Cardiac muscle cell (in vitro differentiated cells and primary cell): ENCODE results near the gene ARHGAP8. TPM values are rescaled to one million over a fixed set of nuclear protein-coding genes. Genes with fewer than 3 reads are reported as not detected.

ENCODE experiments used
- DNase-seq, 2 donors: peaks; one replicate each; pipeline versions ENCODE4 v3.0.0 to v3.0.0-alpha.2; 2010 to 2017; ENCODE audit warnings: low read depth in 1 of 2, low spot score in 1 of 2
- H3K27ac ChIP-seq: fragments of 200-600 bp; sonication (generic); 2 replicates; pipeline ENCODE4 v1.5.1; 2016
- H3K27me3 ChIP-seq: fragments of 200-600 bp; sonication (generic); 2 replicates; pipeline ENCODE4 v1.6.0; 2016; ENCODE audit warnings: control low read depth
- H3K36me3 ChIP-seq: fragments of 200-600 bp; sonication (generic); 2 replicates; pipeline ENCODE4 v1.5.1; 2016; ENCODE audit warnings: control low read depth
- H3K4me1 ChIP-seq: fragments of 200-600 bp; sonication (generic); 2 replicates; pipeline ENCODE4 v1.8.1; 2017; ENCODE audit warnings: low read depth, mild to moderate bottlenecking, mixed run types
- H3K4me3 ChIP-seq: fragments of 200-600 bp; sonication (generic); 2 replicates; pipeline ENCODE4 v1.5.1; 2016; ENCODE audit warnings: mild to moderate bottlenecking
- H3K9me3 ChIP-seq: fragments of 200-600 bp; sonication (generic); 2 replicates; pipeline ENCODE4 v1.5.1; 2017; ENCODE audit warnings: low read depth, mild to moderate bottlenecking, control low read depth
- CTCF ChIP-seq: IDR thresholded peaks from 2 replicates; pipeline ENCODE4 v1.5.1; 2012; ENCODE audit warnings: low read depth, mild to moderate bottlenecking, low read length
- polyA plus RNA-seq: library from polyadenylated mRNA; unstranded; fragments of >200 nt; fragmentation: Nextera tagmentation; extraction: Ambion mirVana; gene quantifications from 2 replicates; pipeline ENCODE4 v1.2.1, GENCODE V29; 2016
- total RNA-seq: library from RNA; depleted of rRNA; stranded (reverse); fragments of >200 nt; gene quantifications from 2 replicates; pipeline ENCODE4 v1.2.3, GENCODE V29; 2016

The ARHGAP8 gene
- total and polyA plus RNA-seq, 2 experiments from 2014 or later = 1.2 to 2.4 TPM

DNA sequence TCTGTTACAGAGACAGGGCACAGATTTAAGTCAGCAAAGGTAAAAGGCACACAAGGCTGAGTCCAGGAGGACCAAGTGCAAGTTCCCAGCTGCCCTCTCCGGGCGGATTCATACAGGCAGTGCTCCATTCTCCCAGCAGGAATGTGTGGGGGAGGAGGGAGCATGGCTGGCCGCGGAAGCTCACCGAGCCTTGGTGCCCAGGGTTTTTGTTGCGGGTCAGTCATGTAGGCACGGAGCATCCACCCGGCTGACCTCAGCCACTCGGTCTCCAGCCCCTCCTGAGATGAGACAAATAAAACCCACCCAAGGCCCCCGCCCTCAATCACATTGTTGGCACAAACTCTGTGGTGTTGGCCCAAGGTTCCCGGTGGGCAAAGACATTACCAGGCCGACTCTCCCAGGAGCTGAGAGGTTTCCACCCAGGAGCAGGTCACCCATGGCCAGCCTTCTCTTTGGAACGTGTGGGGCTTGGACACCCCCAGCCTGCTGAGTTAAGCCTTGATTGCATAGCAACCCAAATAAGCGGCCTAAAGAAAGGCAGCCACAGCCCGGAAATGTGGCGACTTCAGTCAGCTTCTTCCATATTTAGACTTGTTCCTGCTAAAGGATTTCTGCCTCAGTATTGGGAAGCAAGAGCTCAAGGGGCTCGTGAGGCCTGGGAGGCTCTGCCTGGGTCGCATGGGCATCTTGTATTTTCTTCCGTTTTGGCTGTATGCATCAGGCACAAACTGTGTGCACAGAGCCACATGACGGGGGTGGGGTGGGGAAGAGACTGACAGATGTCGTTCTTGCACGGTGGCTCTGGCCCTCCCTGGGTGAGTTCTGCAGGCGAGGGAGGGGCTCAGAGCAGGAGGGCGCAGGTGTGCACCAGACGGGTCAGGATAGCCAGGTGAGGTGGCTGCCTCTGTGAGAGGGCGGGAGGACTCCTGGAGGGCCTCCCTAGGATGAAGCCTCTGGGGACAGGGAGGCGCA is 63.0 kb downstream of the ARHGAP8 start:
- H3K4me1 ChIP-seq = no peaks in the 10 kb centered on the region
- H3K36me3 ChIP-seq = no peaks in the 10 kb centered on the region
- H3K4me3 ChIP-seq = no peak overlapping the region
- H3K27me3 ChIP-seq = no peaks in the 10 kb centered on the region
- H3K27ac ChIP-seq = no peak overlapping the region
- H3K9me3 ChIP-seq = no peaks in the 10 kb centered on the region
- no peak for DNase-seq
- TF ChIP-seq CTCF = no peak

DNA sequence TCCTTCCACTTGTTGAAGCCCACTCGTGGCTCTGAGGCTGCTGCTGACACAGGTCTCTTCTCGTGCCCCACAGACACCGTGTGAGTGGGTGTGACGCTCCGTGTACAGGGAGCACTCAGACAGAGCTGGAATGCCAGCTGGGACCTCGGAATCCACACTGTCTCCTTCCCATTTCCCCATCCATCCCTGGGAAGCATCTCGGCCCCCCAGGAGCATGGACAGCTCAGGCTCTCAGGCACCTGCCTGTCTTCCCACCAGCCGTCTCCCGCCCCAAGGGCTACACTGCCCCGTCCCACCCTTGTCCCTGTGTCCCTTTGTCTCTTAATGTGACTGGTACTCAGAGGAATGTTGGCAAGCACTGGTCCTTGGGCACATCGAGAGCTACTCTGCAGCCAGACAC is 63.8 kb downstream of the ARHGAP8 start:
- no peak for TF ChIP-seq CTCF
- Histone ChIP-seq H3K9me3 (no peaks in the 10 kb centered on the region), H3K36me3 (no peaks in the 10 kb centered on the region), H3K4me3 (no peak overlapping the region), H3K27me3 (no peaks in the 10 kb centered on the region), H3K27ac (no peak overlapping the region), H3K4me1 (no peaks in the 10 kb centered on the region)
- no peak for DNase-seq

DNA sequence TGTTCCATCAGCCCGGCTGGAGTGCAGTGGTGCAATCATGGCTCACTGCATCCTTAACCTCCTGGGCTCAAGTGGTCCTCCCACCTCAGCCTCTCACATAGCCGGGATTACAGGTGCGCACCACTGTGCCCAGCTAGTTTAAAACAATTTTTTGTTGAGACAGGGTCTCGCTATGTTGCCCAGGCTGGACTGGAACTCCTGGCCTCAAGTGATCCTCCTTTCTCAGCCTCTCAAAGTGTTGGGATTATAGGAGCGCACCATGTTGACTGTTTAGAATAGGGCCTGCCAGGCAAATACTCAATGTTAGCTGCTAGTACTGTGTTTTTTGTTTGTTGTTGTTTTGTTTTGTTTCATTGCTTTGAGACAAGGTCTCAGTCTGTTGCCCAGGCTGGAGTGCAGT is 66.4 kb downstream of the ARHGAP8 start:
- Histone ChIP-seq H3K4me1 (no peaks in the 10 kb centered on the region), H3K9me3 (no peaks in the 10 kb centered on the region), H3K27ac (no peak overlapping the region), H3K36me3 (no peaks in the 10 kb centered on the region), H3K4me3 (no peak overlapping the region), H3K27me3 (no peaks in the 10 kb centered on the region)
- no peak for TF ChIP-seq CTCF
- no peak for DNase-seq

GRCh38 chr22:44819966-44820631 is 67.7 kb downstream of the ARHGAP8 start:
- TF ChIP-seq CTCF = no peak
- H3K27me3 ChIP-seq = no peaks in the 10 kb centered on the region
- H3K36me3 ChIP-seq = no peaks in the 10 kb centered on the region
- H3K4me1 ChIP-seq = no peaks in the 10 kb centered on the region
- DNase-seq = no peak
- no peaks in the 10 kb centered on the region for H3K9me3 ChIP-seq
- no peak overlapping the region for H3K4me3 ChIP-seq
- no peak overlapping the region for H3K27ac ChIP-seq

DNA sequence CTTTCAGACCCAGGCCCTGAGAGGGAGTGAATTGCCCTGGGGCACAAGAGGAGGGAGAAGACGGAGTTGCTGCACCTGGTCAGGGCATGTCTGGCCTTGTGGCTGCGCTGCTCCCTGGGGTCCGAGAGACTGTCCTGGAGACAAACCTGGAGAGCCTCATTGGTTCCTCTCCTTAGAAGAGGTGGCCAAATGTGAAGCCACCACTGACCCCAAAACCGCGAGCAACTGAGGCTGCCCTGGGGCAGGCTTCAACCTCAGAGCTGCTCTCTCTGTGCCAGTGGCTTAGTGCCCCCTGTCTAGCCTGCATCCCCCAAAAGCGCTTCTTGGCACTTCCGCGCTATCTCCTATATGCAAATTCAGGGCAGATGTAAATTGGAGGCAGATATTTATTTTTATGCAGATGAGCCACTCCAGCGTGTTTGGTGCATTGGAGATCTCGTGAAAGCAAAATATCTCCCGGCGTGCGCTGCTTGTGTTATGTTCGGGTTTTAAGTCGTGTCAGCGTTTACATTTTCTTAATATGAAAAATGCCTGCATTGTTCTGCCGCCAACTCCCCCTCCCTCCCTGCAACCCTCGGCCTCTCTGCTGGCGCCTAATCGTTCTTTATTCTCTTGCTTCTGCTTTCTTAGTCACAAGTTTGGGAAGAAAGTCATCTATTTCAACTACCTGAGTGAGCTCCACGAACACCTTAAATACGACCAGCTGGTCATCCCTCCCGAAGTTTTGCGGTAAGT is 69.5 kb downstream of the ARHGAP8 start:
- no peak for TF ChIP-seq CTCF
- H3K36me3 ChIP-seq = no peaks in the 10 kb centered on the region
- DNase-seq = no peak
- no peaks in the 10 kb centered on the region for H3K9me3 ChIP-seq
- H3K27ac ChIP-seq = no peak overlapping the region
- no peaks in the 10 kb centered on the region for H3K4me1 ChIP-seq
- no peak overlapping the region for H3K4me3 ChIP-seq
- no peaks in the 10 kb centered on the region for H3K27me3 ChIP-seq
